Stimulated activated CD8-positive, alpha-beta memory T cell treated with anti-CD3 and anti-CD28 coated beads, Interleukin-7, amount 100 ng/mL, for 1 hour (primary cell): ENCODE results near the gene C20orf141.
"Not testable (repeated sequence)": the region's sequence is repeated elsewhere in the genome, so short reads cannot be mapped to it uniquely, and the experiment has no call there.

Experiments
- DNase-seq, 2 donors: peaks; one replicate each; pipeline ENCODE4 v3.0.0-alpha.2; 2020; ENCODE audit warnings: low read depth in 2 of 2

C20orf141 gene

DNA sequence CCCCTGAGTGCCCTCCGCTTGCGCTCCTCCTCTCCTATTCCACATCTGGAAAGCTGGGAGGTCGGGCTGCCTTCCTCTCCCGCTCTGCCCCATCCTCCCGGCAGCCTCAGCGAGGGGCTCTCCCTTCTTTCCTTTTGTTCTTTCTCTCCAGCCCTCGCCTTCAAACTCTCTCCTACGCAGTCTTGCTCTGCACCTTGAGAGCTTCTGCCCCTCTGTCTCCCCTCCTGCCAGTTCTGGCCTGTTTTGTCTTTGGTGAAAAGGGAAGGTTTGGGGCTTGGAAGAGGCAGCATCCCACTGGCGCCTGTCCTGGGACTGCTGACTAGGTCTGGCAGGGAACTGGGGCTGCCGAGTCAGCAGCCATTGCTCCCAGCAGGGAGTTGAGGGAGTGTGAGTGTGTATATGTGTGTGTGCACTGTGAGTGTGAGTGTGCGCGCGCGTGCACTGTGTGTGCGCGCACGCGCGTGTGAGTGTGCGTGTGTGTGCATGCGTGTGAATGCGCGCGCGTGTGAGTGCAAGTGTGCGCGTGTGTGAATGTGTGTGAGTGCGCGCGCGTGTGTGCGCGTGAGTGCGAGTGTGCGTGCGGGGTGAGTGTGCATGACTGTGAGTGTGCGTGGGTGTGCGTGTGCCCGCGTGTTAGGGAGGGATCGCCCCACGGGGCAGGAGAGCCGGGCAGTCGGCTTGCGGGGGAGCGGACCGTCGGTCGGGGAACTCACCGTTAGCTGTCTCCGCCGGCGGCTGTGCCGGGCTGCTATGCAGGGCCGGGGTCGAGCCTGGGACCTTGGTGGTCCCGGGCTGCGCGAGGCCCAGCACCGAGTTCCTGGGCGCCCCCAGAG, 14.9 kb upstream of the C20orf141 start:
- no peak for DNase-seq

GRCh38 chr20:2800521-2801285, 14.1 kb upstream of the C20orf141 start, which contains the start of gene CPXM1:
CPXM1 (minus strand) TSS chr20:2800627; CDS start chr20:2800572, 55 bp downstream.
- no peak for DNase-seq

GRCh38 chr20:2801286-2801728, 13.5 kb upstream of the C20orf141 start:
- no peak for DNase-seq

GRCh38 chr20:2804041-2804828, 10.6 kb upstream of the C20orf141 start:
- no peak for DNase-seq

DNA sequence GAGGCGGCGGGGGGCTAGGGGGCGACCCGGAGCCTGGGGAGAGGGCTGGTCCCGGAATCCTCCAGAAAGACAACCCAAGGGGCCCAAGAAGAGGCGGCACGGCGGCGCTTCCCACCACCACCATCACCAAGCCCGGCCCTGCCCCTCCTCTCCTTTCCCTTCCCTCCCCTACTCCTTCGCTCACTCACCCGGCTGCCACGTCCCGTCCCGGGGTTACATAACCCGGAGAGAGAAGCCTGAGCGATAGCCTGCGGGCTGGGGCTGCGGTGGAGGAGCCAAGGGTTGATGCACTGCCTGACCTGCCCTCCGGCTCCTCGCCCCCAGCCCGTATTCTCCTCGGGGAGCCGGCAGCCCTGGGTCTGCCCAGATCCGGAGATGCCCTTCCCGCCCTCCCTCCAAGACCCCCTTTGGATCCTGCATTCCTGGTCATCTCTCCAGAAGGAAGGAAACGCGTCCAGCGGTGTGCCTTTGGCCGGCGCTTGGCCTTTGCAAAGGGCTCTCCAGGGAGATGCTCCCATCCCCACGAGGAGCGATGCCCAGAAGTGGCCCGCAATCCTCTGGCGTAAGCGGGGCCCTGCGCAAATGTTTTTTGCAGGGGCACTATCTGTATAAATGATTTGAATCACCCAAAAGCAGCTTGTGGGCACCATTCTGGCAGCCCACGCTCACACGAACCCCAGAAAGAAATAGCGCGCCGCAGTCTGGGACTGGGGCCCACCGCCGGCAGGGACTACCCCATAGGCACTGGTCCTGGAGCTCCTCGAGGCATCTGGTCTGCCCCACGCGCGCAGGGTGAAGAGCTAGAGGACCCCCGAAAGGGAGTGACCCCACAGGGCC, 9.7 kb upstream of the C20orf141 start:
- DNase-seq: no peak

GRCh38 chr20:2805689-2806350, 9.0 kb upstream of the C20orf141 start:
- DNase-seq: no peak

DNA sequence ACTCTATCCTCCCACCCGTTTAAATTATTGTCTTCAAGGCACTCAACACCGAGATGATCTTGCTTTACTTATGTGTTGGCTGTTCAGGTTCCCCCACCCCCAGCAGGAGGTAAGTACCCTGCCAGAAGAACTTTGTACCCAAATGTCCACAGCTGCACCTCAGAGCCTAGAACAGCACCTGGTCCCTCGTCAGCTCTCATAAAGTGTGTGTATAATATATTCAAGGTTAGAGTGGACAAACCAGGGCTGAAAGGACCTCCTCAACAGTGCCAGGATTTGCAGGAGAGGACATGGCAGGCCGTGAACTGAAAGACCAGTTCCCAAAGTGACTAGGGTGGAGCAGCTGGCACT, 8.5 kb upstream of the C20orf141 start:
- DNase-seq: no peak

GRCh38 chr20:2807019-2807418, 7.8 kb upstream of the C20orf141 start:
- DNase-seq: no peak

GRCh38 chr20:2807929-2808328, 6.9 kb upstream of the C20orf141 start:
- not testable (repeated sequence) for DNase-seq

DNA sequence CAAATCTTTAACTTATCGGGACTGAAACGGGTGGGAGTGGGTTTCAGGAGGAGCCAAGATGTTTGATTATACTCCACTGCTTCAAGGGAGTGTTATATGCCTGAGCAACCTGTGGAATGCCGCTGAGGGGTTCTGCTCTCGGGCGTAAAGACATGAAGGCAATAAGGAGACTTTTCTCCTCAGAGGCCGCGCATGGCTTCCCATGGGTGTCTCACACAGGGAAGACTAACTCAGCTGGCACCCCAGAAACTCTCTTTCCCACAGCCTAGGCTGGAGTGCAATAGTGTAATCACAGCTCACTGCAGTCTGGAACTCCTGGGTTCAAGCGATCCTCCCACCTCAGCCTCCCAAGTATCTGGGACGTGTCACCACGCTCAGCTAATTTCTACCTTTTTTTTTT, 5.1 kb upstream of the C20orf141 start:
- DNase-seq: no peak

DNA sequence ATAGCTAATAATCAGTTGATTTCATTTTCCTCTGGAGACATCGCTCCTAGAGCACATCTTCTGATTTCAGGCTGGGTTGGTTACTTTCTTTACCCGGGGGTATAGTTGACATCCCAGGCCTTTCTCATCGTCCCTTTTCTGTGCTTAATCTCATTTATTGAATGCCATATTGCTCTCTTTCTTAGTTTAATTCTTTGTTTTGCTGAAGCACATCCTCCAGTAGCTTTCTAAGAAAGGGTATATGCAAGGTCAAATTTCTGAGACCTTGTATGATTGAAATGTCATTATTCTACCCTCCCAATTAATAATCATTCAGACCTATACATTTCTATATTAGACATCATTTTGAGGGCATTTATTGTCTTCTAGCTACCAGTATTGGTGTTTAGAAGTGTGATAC, 2.6 kb upstream of the C20orf141 start:
- DNase-seq: no peak

- no peak for DNase-seq
Measured at GRCh38 chr20:2814076-2814475, 711 bp upstream of the C20orf141 start.

GRCh38 chr20:2815242-2815900, 584 bp downstream of the C20orf141 start:
- DNase-seq: no peak

GRCh38 chr20:2816030-2816582, 1.3 kb downstream of the C20orf141 start, which contains the start of gene TMEM239:
TMEM239 (plus strand) TSS chr20:2816364; CDS start chr20:2816555, 191 bp downstream.
- DNase-seq: no peak

- DNase-seq: no peak
Measured at GRCh38 chr20:2816583-2817340, 2.0 kb downstream of the C20orf141 start.

DNA sequence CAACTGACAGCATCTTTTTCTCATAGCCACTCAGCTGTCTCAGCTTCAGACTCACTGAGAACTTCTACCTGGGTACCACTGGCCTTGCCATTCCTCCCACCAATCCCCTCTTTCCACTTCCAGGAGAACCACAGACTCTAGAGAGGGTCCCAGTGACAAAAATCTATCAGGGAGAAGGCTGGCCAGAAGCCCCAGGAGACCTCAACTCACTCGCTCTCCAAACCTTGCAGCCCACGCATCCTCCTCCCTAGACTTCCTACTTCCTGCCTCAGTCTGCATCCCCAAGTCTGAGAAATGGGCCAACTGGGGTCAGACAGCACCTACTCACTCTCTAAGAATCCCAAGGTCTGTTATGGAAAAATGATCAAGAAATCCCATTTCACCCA, 2.5 kb downstream of the C20orf141 start:
- no peak for DNase-seq

- DNase-seq: no peak
Measured at GRCh38 chr20:2817891-2818595, 3.3 kb downstream of the C20orf141 start.
